Activated CD8-positive, alpha-beta memory T cell treated with anti-CD3 and anti-CD28 coated beads, Interleukin-2, amount 10 ng/mL, durations not matched to agents 7 days and 5 days (primary cell): ENCODE data around the gene VPS37B. TPM values are rescaled to one million over a fixed set of nuclear protein-coding genes. Genes with fewer than 3 reads are reported as not detected.
"Not testable (repeated sequence)": the region's sequence is repeated elsewhere in the genome, so short reads cannot be mapped to it uniquely, and the experiment has no call there.

Experiments
- ATAC-seq: fragments of 150-1000 bp; cut with Tn5 transposase; one replicate; pipeline ENCODE4 v1.10.0; 2021; ENCODE audit warnings: moderate library complexity
- CTCF ChIA-PET: fragments of 350-600 bp; sonication (Branson Sonifier 250); formaldehyde crosslinking; loops from one replicate; lab custom pipeline; 2021; ENCODE audit warnings: antibody characterized with exemption; lab: Charles Lee
- DNase-seq: peaks from one replicate; pipeline ENCODE4 v3.0.0-alpha.2; 2020
- H3K27ac Mint-ChIP-seq: one replicate; pipeline ENCODE4 v1.8.0; 2021; ENCODE audit warnings: mild to moderate bottlenecking, mixed read lengths
- H3K27me3 Mint-ChIP-seq: one replicate; pipeline ENCODE4 v1.8.0; 2021; ENCODE audit warnings: mixed read lengths
- H3K36me3 Mint-ChIP-seq: one replicate; pipeline ENCODE4 v1.8.0; 2021; ENCODE audit warnings: mild to moderate bottlenecking, mixed read lengths
- H3K4me1 Mint-ChIP-seq: one replicate; pipeline ENCODE4 v1.8.0; 2021; ENCODE audit warnings: mixed read lengths
- H3K4me3 Mint-ChIP-seq: one replicate; pipeline ENCODE4 v1.8.0; 2021; ENCODE audit warnings: mild to moderate bottlenecking, moderate library complexity, mixed read lengths
- H3K9me3 Mint-ChIP-seq: one replicate; pipeline ENCODE4 v1.8.0; 2022; ENCODE audit warnings: low read depth, mixed read lengths
- total RNA-seq, 2 experiments: library from RNA; stranded (reverse); gene quantifications; one replicate each; pipeline ENCODE4 v1.2.3, GENCODE V29; 2021

The VPS37B gene
- total RNA-seq, 2 experiments from 2014 or later = 25.7 to 29.7 TPM

GRCh38 chr12:122896662-122897061, 738 bp upstream of the VPS37B start:
- no peak for DNase-seq
- no peak for ATAC-seq
- no peaks in the 10 kb centered on the region for H3K27me3 Mint-ChIP-seq
- CTCF ChIA-PET = interaction anchor here (1.4 to 2.4 kb wide), 4 partner anchors 17 to 58 kb away, joined by 3 to 8 read pairs (median 5); no protein-coding TSS in a partner anchor
- peaks cover 20% of the 10 kb centered on the region for H3K36me3 Mint-ChIP-seq
- H3K4me3 Mint-ChIP-seq = peak overlapping the region; percentile 93
- H3K27ac Mint-ChIP-seq = peak overlapping the region; percentile 91
- H3K9me3 Mint-ChIP-seq = no peaks in the 10 kb centered on the region
- H3K4me1 Mint-ChIP-seq = peaks cover 84% of the 10 kb centered on the region

- H3K9me3 Mint-ChIP-seq = no peaks in the 10 kb centered on the region
- H3K27me3 Mint-ChIP-seq = no peaks in the 10 kb centered on the region
- DNase-seq (no peak), ATAC-seq (no peak)
- peak overlapping the region; percentile 93 for H3K4me3 Mint-ChIP-seq
- CTCF ChIA-PET = interaction anchor here (0.8 to 2.4 kb wide), 9 partner anchors 9 to 80 kb away, joined by 3 to 8 read pairs (median 4); partner anchors contain the start of genes ABCB9 and OGFOD2
- H3K27ac Mint-ChIP-seq = peak overlapping the region; percentile 91
- H3K4me1 Mint-ChIP-seq = peaks cover 83% of the 10 kb centered on the region
- H3K36me3 Mint-ChIP-seq = peaks cover 20% of the 10 kb centered on the region
These were observed 612 bp downstream of the VPS37B start for GRCh38 chr12:122895320-122895703.

GRCh38 chr12:122894193-122895121, 1.5 kb downstream of the VPS37B start:
- no peak for ATAC-seq
- Mint-ChIP-seq H3K4me1 (peaks cover 81% of the 10 kb centered on the region), H3K27me3 (no peaks in the 10 kb centered on the region), H3K27ac (peak overlapping the region; percentile 91), H3K4me3 (peak overlapping the region; percentile 93), H3K9me3 (no peaks in the 10 kb centered on the region), H3K36me3 (peaks cover 20% of the 10 kb centered on the region)
- no peak for DNase-seq
- CTCF ChIA-PET = interaction anchor here (0.7 to 2.4 kb wide), 8 partner anchors 9 to 81 kb away, joined by 3 to 8 read pairs (median 4); partner anchors contain the start of genes ABCB9 and OGFOD2

GRCh38 chr12:122893208-122894153, 2.4 kb downstream of the VPS37B start:
- no peak for DNase-seq
- Mint-ChIP-seq H3K4me1 (peaks cover 82% of the 10 kb centered on the region), H3K9me3 (no peaks in the 10 kb centered on the region), H3K4me3 (peak overlapping the region; percentile 93), H3K27me3 (no peaks in the 10 kb centered on the region), H3K27ac (no peak overlapping the region), H3K36me3 (peaks cover 20% of the 10 kb centered on the region)
- CTCF ChIA-PET = interaction anchor here (0.6 to 2.3 kb wide), 5 partner anchors 8 to 219 kb away, joined by 3 to 6 read pairs (median 5); no protein-coding TSS in a partner anchor
- no peak for ATAC-seq

- peaks cover 82% of the 10 kb centered on the region for H3K4me1 Mint-ChIP-seq
- not testable (repeated sequence) for ATAC-seq
These were observed 3.2 kb downstream of the VPS37B start for GRCh38 chr12:122892724-122893123.

GRCh38 chr12:122891661-122892525, 4.0 kb downstream of the VPS37B start:
- H3K27ac Mint-ChIP-seq = no peak overlapping the region
- peaks cover 22% of the 10 kb centered on the region for H3K36me3 Mint-ChIP-seq
- ATAC-seq (no peak), DNase-seq (no peak)
- CTCF ChIA-PET = interaction anchor here (1.3 to 2.0 kb wide), 2 partner anchors 31 to 60 kb away, joined by 3 to 7 read pairs; no protein-coding TSS in a partner anchor
- peaks cover 83% of the 10 kb centered on the region for H3K4me1 Mint-ChIP-seq
- H3K27me3 Mint-ChIP-seq = no peaks in the 10 kb centered on the region
- H3K9me3 Mint-ChIP-seq = no peaks in the 10 kb centered on the region
- no peak overlapping the region for H3K4me3 Mint-ChIP-seq

More at GRCh38 chr12:122892724-122893123, 3.2 kb downstream of the VPS37B start:
- H3K4me3 Mint-ChIP-seq, H3K9me3 Mint-ChIP-seq, DNase-seq, H3K27me3 Mint-ChIP-seq, H3K27ac Mint-ChIP-seq, CTCF ChIA-PET: not testable (repeated sequence)
- H3K36me3 Mint-ChIP-seq = peaks cover 20% of the 10 kb centered on the region

- CTCF ChIA-PET = interaction anchor here (0.8 to 2.1 kb wide), 8 partner anchors 8 to 638 kb away, joined by 3 to 9 read pairs (median 3); no protein-coding TSS in a partner anchor
- Mint-ChIP-seq H3K27ac (peak overlapping the region; percentile 67), H3K4me3 (no peak overlapping the region), H3K9me3 (no peaks in the 10 kb centered on the region), H3K36me3 (peaks cover 17% of the 10 kb centered on the region), H3K27me3 (no peaks in the 10 kb centered on the region), H3K4me1 (peaks cover 80% of the 10 kb centered on the region)
- no peak for DNase-seq
- no peak for ATAC-seq
These were observed 6.0 kb downstream of the VPS37B start for GRCh38 chr12:122889761-122890520.

GRCh38 chr12:122888232-122888752, 7.6 kb downstream of the VPS37B start:
- Mint-ChIP-seq H3K36me3 (peaks cover 17% of the 10 kb centered on the region), H3K4me1 (peaks cover 75% of the 10 kb centered on the region), H3K4me3 (peak overlapping the region; percentile 71), H3K9me3 (peaks cover 2% of the 10 kb centered on the region), H3K27me3 (no peaks in the 10 kb centered on the region), H3K27ac (peak overlapping the region; percentile 86)
- peak; percentile 63 for ATAC-seq
- DNase-seq = no peak
- CTCF ChIA-PET = interaction anchor here (0.5 to 2.1 kb wide), 9 partner anchors 10 to 64 kb away, joined by 3 to 10 read pairs (median 4); no protein-coding TSS in a partner anchor

- Mint-ChIP-seq H3K27me3 (no peaks in the 10 kb centered on the region), H3K4me3 (peak overlapping the region; percentile 71), H3K27ac (peak overlapping the region; percentile 86), H3K9me3 (peaks cover 2% of the 10 kb centered on the region), H3K4me1 (peaks cover 77% of the 10 kb centered on the region), H3K36me3 (peaks cover 18% of the 10 kb centered on the region)
- CTCF ChIA-PET = interaction anchor here (0.5 to 2.1 kb wide), 7 partner anchors 10 to 64 kb away, joined by 3 to 10 read pairs (median 3); no protein-coding TSS in a partner anchor
- peak; percentile 31 for ATAC-seq
- DNase-seq = no peak
These were observed 8.1 kb downstream of the VPS37B start for GRCh38 chr12:122887819-122888212.

- H3K4me3 Mint-ChIP-seq = peak overlapping the region; percentile 71
- ATAC-seq (peak; percentile 59), DNase-seq (peak; percentile 82)
- peaks cover 2% of the 10 kb centered on the region for H3K9me3 Mint-ChIP-seq
- H3K27ac Mint-ChIP-seq = peak overlapping the region; percentile 86
- H3K4me1 Mint-ChIP-seq = peaks cover 80% of the 10 kb centered on the region
- H3K27me3 Mint-ChIP-seq = no peaks in the 10 kb centered on the region
- H3K36me3 Mint-ChIP-seq = peaks cover 16% of the 10 kb centered on the region
- CTCF ChIA-PET = interaction anchor here (1.2 to 2.1 kb wide), 3 partner anchors 14 to 34 kb away, joined by 3 to 8 read pairs (median 7); no protein-coding TSS in a partner anchor
These were observed 8.8 kb downstream of the VPS37B start for GRCh38 chr12:122886851-122887818.
